ENCODE data around the gene RSBN1.

DNA sequence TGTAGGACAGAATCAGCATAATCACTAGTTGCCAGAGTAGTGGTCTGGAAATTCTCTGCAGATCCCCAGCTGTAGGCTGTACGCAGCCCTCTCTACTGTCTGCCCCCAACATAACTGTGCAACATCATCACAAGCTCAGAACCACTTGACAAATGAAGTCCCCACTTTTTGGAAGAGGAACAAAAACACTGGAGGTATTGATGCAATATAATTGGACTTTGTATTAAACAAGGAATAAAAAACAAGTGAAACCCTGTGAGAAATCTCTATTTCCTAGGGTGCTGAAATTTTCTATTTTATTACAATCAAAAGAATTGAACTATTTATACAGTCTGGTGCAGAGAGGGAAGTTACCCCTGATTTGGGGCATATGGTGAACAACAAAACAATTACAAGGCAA, 68.2 kb downstream of the RSBN1 start:
- TF ChIP-seq BHLHE40 (IDR thresholded peaks at IDR 0.05; ENCODE audit: borderline replicate concordance), result no peak
- TF ChIP-seq NFRKB (IDR thresholded peaks at IDR 0.05), result no peak
- no peak for TF ChIP-seq ZNF384 (IDR thresholded peaks at IDR 0.05)
- TF ChIP-seq FOXA1 (IDR thresholded peaks at IDR 0.05), result no peak
- TF ChIP-seq FOXK2 (IDR thresholded peaks at IDR 0.05), result no peak
- no peak for TF ChIP-seq SP1 (IDR thresholded peaks at IDR 0.05)
